Measurements from ENCODE around the gene MBTPS2. TPM values are rescaled to one million over a fixed set of nuclear protein-coding genes. Genes with fewer than 3 reads are reported as not detected.

The MBTPS2 gene
- total RNA-seq, 1 experiment from 2014 or later: 22.0 TPM

DNA sequence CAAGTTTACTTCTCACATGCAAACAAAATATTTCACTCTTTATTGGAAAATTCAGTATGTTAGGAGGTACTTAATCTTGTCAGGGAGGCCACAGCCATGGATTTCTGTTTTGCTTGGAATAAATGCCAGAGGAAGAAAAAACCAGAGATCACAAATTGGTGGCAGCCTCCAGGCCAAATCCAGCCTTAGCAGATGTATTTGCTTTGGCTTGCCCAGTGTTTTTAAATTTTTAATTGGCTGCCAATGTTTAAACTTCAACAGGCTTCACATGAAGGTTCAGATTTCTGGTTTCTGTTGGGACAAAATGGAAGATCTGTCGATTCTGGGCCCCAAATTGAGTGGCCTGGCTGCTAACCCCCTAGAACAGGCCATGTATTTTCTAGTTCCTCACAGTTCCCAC is 35.6 kb downstream of the MBTPS2 start:
- ChIA-PET CTCF (no interaction called here), POLR2A (no interaction called here)
- intact Hi-C loops (cut with micrococcal nuclease; ENCODE audit: unreplicated experiment): no loop called here
- H3K27me3 ChIP-seq (replicated peaks; ENCODE audit: control insufficient read depth, insufficient read depth, low read length): no peaks in the 10 kb centered on the region
- H3K9me3 ChIP-seq: no peaks in the 10 kb centered on the region
- Mint-ChIP-seq H3K27me3 (ENCODE audit: insufficient read depth, unreplicated experiment) (no peaks in the 10 kb centered on the region), H3K27ac (ENCODE audit: unreplicated experiment) (no peak overlapping the region), H3K36me3 (ENCODE audit: insufficient read depth, unreplicated experiment) (no peaks in the 10 kb centered on the region), H3K4me1 (ENCODE audit: low read depth, unreplicated experiment) (no peaks in the 10 kb centered on the region), H3K4me3 (ENCODE audit: unreplicated experiment) (no peak overlapping the region), H3K9me3 (ENCODE audit: unreplicated experiment) (no peaks in the 10 kb centered on the region)
- TF ChIP-seq, protein P1, sequence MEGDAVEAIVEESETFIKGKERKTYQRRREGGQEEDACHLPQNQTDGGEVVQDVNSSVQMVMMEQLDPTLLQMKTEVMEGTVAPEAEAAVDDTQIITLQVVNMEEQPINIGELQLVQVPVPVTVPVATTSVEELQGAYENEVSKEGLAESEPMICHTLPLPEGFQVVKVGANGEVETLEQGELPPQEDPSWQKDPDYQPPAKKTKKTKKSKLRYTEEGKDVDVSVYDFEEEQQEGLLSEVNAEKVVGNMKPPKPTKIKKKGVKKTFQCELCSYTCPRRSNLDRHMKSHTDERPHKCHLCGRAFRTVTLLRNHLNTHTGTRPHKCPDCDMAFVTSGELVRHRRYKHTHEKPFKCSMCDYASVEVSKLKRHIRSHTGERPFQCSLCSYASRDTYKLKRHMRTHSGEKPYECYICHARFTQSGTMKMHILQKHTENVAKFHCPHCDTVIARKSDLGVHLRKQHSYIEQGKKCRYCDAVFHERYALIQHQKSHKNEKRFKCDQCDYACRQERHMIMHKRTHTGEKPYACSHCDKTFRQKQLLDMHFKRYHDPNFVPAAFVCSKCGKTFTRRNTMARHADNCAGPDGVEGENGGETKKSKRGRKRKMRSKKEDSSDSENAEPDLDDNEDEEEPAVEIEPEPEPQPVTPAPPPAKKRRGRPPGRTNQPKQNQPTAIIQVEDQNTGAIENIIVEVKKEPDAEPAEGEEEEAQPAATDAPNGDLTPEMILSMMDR (IDR thresholded peaks at IDR 0.05; ENCODE audit: insufficient read depth in 1 of 2, low read depth in 1 of 2, low read length in 1 of 2, severe bottlenecking in 1 of 2, unreplicated experiment in 1 of 2): no peak
- H3K36me3 ChIP-seq (ENCODE audit: control insufficient read depth, insufficient read depth, low read length): no peaks in the 10 kb centered on the region
- no peak overlapping the region for H3K4me3 ChIP-seq (ENCODE audit: low read depth, low read length)
- no peaks in the 10 kb centered on the region for H3K4me1 ChIP-seq
- no peak for DNase-seq
- no TSS peak for BruUV-seq (replicated peaks)

DNA sequence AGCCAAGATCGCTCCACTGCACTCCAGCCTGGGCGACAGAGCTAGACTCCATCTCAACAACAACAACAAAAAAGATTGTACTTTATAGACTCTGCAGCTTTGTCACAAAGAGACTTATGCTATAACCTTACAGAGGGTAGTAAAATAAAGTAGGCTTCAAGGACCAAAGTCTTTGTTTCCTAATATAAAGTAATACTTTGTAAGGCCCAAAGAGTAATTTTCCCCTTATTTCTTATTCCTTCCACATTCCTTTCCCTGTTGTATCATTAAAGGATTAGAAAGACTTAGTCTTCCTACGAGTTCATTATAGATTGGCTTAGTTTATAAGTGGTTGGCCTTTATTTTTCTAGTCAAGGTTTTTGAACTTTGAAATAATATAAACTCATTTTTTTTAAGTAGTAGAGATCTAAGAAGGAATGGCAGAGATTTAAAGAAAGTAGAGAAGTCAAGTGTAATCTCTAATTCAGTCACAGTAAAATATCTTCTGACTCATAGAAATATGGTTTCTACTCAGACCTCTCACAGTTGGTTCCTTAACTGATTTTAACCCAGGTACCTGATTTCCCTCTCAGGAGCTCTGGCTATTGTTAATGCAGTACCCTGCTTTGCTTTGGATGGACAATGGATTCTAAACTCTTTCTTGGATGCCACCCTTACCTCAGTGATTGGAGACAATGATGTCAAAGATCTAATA is 42.6 kb downstream of the MBTPS2 start:
- Histone ChIP-seq H3K4me1 (peaks cover 6% of the 10 kb centered on the region; the same call in 1 of the 2 replicates), H3K36me3 (ENCODE audit: control insufficient read depth, insufficient read depth, low read length) (no peaks in the 10 kb centered on the region), H3K9me3 (no peaks in the 10 kb centered on the region), H3K27me3 (replicated peaks; ENCODE audit: control insufficient read depth, insufficient read depth, low read length) (no peaks in the 10 kb centered on the region), H3K4me3 (ENCODE audit: low read depth, low read length) (no peak overlapping the region)
- BruUV-seq (replicated peaks): no TSS peak
- intact Hi-C loops (cut with micrococcal nuclease; ENCODE audit: unreplicated experiment): no loop called here
- no peak overlapping the region for H3K27ac Mint-ChIP-seq (ENCODE audit: unreplicated experiment)
- TF ChIP-seq, protein P1 (IDR thresholded peaks at IDR 0.05; ENCODE audit: insufficient read depth in 1 of 2, low read depth in 1 of 2, low read length in 1 of 2, severe bottlenecking in 1 of 2, unreplicated experiment in 1 of 2): no peak
- H3K27me3 Mint-ChIP-seq (ENCODE audit: insufficient read depth, unreplicated experiment): no peaks in the 10 kb centered on the region
- H3K4me1 Mint-ChIP-seq (ENCODE audit: low read depth, unreplicated experiment): peaks cover 6% of the 10 kb centered on the region
- H3K9me3 Mint-ChIP-seq (ENCODE audit: unreplicated experiment): no peaks in the 10 kb centered on the region
- no peak overlapping the region for H3K4me3 Mint-ChIP-seq (ENCODE audit: unreplicated experiment)
- H3K36me3 Mint-ChIP-seq (ENCODE audit: insufficient read depth, unreplicated experiment): no peaks in the 10 kb centered on the region
- DNase-seq: no peak
- POLR2A ChIA-PET: no interaction called here
- CTCF ChIA-PET: no interaction called here

DNA sequence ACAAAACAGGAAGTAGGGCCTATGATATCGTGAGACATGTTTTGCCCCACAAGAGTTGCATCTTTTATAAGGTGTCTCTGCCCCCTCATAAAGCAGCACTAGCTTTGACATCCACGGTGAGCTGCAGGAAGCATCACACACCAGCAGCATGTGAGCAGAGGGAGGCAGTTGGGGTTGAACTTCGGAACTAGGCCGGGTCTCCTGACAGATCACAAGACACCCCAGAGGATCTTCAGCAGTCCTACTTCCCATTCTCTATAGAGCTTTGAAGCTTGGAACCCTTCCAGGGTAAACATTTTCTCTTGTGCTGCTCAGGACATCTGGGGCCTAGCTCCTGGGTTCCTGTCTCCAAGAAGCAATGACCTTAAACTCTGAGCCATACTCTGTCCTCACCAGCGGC is 43.8 kb downstream of the MBTPS2 start:
- H3K36me3 Mint-ChIP-seq (ENCODE audit: insufficient read depth, unreplicated experiment): no peaks in the 10 kb centered on the region
- no peaks in the 10 kb centered on the region for H3K27me3 Mint-ChIP-seq (ENCODE audit: insufficient read depth, unreplicated experiment)
- no peak overlapping the region for H3K27ac Mint-ChIP-seq (ENCODE audit: unreplicated experiment)
- H3K36me3 ChIP-seq (ENCODE audit: control insufficient read depth, insufficient read depth, low read length): no peaks in the 10 kb centered on the region
- ChIA-PET CTCF (no interaction called here), POLR2A (no interaction called here)
- H3K4me1 ChIP-seq: peaks cover 6% of the 10 kb centered on the region; the same call in 1 of the 2 replicates
- intact Hi-C loops (cut with micrococcal nuclease; ENCODE audit: unreplicated experiment): no loop called here
- no peaks in the 10 kb centered on the region for H3K27me3 ChIP-seq (replicated peaks; ENCODE audit: control insufficient read depth, insufficient read depth, low read length)
- H3K9me3 ChIP-seq: no peaks in the 10 kb centered on the region
- no peak for DNase-seq
- no peaks in the 10 kb centered on the region for H3K9me3 Mint-ChIP-seq (ENCODE audit: unreplicated experiment)
- TF ChIP-seq, protein P1 (IDR thresholded peaks at IDR 0.05; ENCODE audit: insufficient read depth in 1 of 2, low read depth in 1 of 2, low read length in 1 of 2, severe bottlenecking in 1 of 2, unreplicated experiment in 1 of 2): no peak
- no peak overlapping the region for H3K4me3 ChIP-seq (ENCODE audit: low read depth, low read length)
- no peak overlapping the region for H3K4me3 Mint-ChIP-seq (ENCODE audit: unreplicated experiment)
- peaks cover 6% of the 10 kb centered on the region for H3K4me1 Mint-ChIP-seq (ENCODE audit: low read depth, unreplicated experiment)
- BruUV-seq (replicated peaks): no TSS peak
